K562 (cell line): ENCODE results near the gene SLC22A3. TPM values are rescaled to one million over a fixed set of nuclear protein-coding genes. Genes with fewer than 3 reads are reported as not detected.

ENCODE experiments used
- ARID3B ChIP-seq: fragments of 250-450 bp; sonication (Bioruptor Pico); IDR thresholded peaks from 2 replicates; pipeline ENCODE4 v1.4.0; 2020; ENCODE audit warnings: borderline replicate concordance
- CTCFL ChIP-seq: IDR thresholded peaks from 2 replicates; pipeline ENCODE4 v1.6.1; 2011; ENCODE audit warnings: borderline replicate concordance, low read depth, mild to moderate bottlenecking, moderate library complexity, low read length; ENCODE audit not compliant: insufficient read depth, poor library complexity, severe bottlenecking
- ZNF318 ChIP-seq, 2 experiments: fragments of 450-650 bp; IDR thresholded peaks; 2 replicates each; pipeline ENCODE4 v1.6.1; 2016; ENCODE audit warnings: mild to moderate bottlenecking in 2 of 2, borderline replicate concordance in 1 of 2, low read depth in 1 of 2, moderate library complexity in 1 of 2
- polyA plus RNA-seq, 8 experiments: library from polyadenylated mRNA; depleted of rRNA in 4 of 8; stranded (reverse) in 5 of 8; unstranded in 3 of 8; fragments of >200 nt; fragmentation: Nextera tagmentation in 2 of 8; fragmentation: Illumina TruSeq in 1 of 8; extraction: Ambion mirVana in 2 of 8; extraction: Trizol in 1 of 8; gene quantifications; 2 replicates each; pipeline versions ENCODE4 v1.2.1 to v1.2.3, GENCODE V29; 2011 to 2014; ENCODE audit warnings: inconsistent platforms in 1 of 8, missing spikeins in 1 of 8
- total RNA-seq, 7 experiments: library from RNA; depleted of rRNA in 6 of 7; stranded (reverse); fragments of >200 nt in 6 of 7; fragmentation: Illumina TruSeq in 2 of 7; extraction: Trizol in 2 of 7; gene quantifications; 2 replicates each; pipeline versions ENCODE4 v1.2.1 to v1.2.3, GENCODE V29; 2011 to 2021; ENCODE audit warnings: low replicate concordance in 1 of 7

Gene SLC22A3
- total and polyA plus RNA-seq, 9 of the 15 experiments (the other 6 are each of a cell fraction or from before 2014, with no cell fraction given): not detected

- no peak for TF ChIP-seq ZNF318 (IDR thresholded peaks at IDR 0.05; ENCODE audit: borderline replicate concordance in 1 of 2, low read depth in 1 of 2)
- TF ChIP-seq ARID3B (CRISPR knock-in tag): no peak
- no peak for TF ChIP-seq CTCFL
These were observed 853 bp downstream of the SLC22A3 start (continued) for GRCh38 chr6:160349020-160349441.
